ENCODE results near the gene UBE2A.

Gene UBE2A

DNA sequence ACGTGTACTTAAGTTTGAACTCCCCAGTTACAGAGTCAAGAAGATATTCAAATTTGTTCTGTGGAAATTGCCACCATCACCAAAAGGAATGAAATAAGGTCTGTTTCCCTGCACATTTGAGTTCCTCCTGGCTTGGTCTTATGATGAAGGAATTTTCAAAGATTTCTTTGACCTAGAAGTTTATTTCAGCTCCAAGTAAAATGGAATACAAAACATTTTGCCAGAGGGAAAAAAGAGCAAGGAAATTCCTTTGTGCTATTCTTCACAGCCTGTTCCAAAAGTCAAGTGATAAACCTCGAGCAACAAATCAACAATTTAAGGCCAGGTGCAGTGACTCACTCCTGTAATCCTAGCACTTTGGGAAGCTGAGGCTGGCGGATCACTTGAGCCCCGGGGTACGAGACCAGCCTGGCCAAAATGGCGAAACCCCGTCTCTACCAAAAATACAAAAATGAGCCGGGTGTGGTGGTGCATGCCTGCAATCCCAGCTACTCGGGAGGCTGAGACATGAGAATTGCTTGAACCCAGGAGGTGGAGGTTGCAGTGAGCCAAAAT lies 28.4 kb downstream of the UBE2A start:
- Mint-ChIP-seq H3K27me3 (no peaks in the 10 kb centered on the region), H3K9me3 (no peaks in the 10 kb centered on the region), H3K4me1 (peaks cover 26% of the 10 kb centered on the region), H3K27ac (no peak overlapping the region), H3K4me3 (no peak overlapping the region)
- ATAC-seq = no peak
- DNase-seq = no peak

DNA sequence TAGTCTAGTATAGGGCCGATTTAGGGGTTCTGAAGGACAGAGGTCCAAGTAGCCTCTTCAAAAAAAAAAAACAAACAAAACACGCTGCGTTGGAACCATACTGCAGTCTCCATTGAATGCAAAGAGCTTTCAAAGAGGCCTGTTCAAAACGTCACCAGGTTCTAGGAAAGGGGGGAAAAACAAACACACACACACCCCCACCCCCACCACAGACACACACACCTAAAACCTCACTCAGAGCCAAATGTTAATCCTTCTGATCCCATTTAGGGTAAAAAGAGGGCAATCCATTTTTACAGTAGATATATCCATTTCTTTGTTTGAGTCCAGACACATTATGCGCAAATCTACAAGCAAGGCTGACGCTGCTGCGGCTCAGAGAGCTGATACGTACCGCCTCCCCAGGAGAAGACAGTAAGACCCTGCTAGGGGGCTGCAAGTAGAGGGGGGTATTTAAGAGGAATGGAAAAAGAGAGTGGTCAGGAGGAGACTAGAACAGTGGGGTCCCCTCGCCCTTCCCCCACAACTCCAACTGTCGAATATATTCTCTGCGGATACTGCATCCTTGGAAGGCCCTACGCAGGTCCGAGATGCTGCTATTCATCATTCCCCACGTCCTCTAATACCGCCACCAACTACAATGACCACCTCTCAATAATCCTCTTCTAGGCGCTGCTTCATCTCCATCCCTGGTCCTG lies 30.6 kb downstream of the UBE2A start:
- no peak for DNase-seq
- Mint-ChIP-seq H3K27ac (peak overlapping the region; percentile 93), H3K27me3 (no peaks in the 10 kb centered on the region), H3K4me1 (peaks cover 26% of the 10 kb centered on the region), H3K9me3 (no peaks in the 10 kb centered on the region), H3K4me3 (peak overlapping the region; percentile 91 to 92)
- ATAC-seq = no peak

DNA sequence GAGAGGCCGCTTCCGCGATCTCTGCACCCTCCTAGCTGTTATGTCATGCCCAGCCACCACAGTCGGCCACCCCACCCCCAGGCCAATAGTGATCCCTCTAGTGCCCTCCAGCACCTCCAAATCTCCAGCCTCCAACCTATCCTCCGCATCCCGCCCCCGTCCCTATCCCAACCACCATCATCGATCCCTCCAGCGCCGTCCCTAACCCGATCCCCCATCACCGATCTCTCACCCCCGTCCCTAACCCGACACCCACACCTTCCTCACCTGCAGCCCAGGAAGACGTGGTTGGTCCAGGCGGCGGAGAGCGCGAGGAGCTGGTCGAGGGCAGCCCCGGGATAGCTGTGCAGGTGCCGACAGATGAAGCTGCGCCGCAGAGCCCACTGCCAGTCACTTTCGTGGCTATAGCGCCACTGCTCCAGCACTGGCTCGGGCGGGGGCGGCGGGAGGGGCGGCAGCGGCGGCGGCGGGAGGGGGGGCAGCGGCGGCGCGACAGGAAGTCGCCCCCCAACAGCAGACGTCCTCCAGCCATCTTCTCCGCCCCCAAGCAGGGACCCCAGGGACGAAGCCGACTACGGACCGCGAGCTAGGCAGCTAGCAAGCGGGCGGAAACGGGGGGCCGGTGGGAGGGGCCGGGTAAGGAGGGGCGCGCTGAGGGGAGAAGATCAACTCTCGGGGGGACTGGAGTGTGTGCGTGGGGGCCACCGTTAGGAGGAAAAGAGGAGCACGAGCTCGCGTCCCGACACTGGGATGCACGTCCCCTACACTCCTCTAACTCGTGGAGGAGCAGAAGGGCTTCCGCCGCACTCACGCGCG lies 31.3 kb downstream of the UBE2A start:
- Mint-ChIP-seq H3K4me1 (peaks cover 26% of the 10 kb centered on the region), H3K27ac (peak overlapping the region; percentile 97), H3K4me3 (peak overlapping the region; percentile 91 to 92), H3K27me3 (no peaks in the 10 kb centered on the region), H3K9me3 (no peaks in the 10 kb centered on the region)
- ATAC-seq (peak; percentile 74), DNase-seq (peak in 1 of 2 donors; percentile 45)

DNA sequence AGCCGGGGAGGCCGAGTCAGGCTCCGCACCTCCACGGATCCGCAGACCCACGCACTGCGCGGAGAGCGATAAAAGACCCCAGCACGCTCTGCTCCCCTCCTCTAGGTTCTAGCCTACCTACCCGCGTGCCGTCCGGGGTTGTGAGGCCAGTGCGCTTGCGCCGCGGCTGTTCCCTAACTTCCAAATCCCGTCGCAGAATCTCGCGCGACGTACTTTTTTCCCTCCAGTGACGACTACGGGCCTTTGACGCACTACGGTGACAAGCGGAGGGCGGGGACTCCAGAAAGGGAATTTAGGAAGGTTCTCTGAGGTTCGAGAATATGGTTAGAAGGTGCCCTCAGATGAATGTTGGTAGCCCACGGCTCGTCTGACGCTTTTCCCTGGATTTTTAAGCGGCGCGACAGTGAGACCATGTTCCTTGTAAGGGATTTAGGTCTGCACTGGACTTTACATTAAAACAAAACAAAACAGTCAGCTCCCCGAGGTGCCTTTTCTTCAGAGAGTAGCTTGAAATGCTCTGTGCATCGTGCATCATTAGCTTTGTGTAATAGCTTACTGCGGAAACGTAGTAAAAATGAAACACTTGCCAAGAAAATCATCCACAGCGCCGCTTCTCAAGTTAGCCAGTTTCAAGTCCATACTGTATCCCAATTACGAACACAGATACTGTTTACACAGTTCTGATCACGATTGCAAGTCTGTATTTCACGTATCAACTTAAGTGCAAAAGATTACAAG lies 32.1 kb downstream of the UBE2A start, which contains the start of gene NKRF:
TSS of gene NKRF (minus strand) at position 145 of the 738 bp plus-strand sequence.
- Mint-ChIP-seq H3K9me3 (no peaks in the 10 kb centered on the region), H3K4me1 (peaks cover 21% of the 10 kb centered on the region), H3K27ac (peak within 1 kb of the TSS; percentile 97), H3K4me3 (peak within 1 kb of the TSS; percentile 91 to 92), H3K27me3 (no peaks in the 10 kb centered on the region)
- DNase-seq (peak; percentile 81 to 90), ATAC-seq (peak; percentile 89)

DNA sequence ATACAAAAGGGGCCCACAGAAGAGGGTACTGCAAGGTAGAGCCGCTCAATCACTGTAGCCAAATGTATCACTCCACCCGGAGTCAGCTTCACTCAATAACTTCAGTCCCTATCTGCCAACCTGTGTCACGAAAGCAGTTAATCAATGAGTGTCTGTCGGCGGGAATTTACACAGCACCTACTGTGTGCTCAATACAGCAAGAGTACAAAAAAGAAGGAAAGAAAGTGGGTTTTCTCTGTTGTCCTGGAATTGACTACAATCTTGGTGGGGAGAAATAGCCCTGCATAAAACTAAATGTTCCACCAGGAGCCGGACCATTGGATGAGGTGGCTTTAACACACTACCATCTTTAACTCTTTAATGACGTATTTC lies 32.6 kb downstream of the UBE2A start:
- H3K27ac Mint-ChIP-seq = no peak overlapping the region
- DNase-seq (no peak), ATAC-seq (no peak)
- peaks cover 17% of the 10 kb centered on the region for H3K4me1 Mint-ChIP-seq
- no peaks in the 10 kb centered on the region for H3K9me3 Mint-ChIP-seq
- H3K4me3 Mint-ChIP-seq = peak overlapping the region; percentile 91 to 92
- H3K27me3 Mint-ChIP-seq = no peaks in the 10 kb centered on the region

DNA sequence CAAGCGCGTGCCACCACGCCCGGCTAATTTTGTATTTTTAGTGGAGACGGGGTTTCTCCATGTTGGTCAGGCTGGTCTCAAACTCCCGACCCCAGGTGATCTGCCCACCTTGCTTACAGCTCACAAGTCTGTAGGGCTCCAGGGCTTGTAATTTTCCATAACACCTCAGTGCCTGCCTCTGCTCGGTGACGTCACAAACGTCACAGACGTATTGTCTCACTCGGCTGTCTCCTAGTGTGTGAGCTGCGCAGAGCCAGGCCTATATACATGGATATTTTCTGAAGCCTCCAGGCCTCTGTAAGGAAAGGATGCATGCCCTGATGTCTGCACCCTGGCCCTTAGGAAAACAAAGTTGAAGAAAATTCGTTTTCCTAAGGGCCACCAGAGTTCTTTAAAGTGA lies 40.4 kb downstream of the UBE2A start:
- no peaks in the 10 kb centered on the region for H3K9me3 Mint-ChIP-seq
- DNase-seq (no peak), ATAC-seq (peak; percentile 27)
- no peaks in the 10 kb centered on the region for H3K27me3 Mint-ChIP-seq
- H3K27ac Mint-ChIP-seq = peak overlapping the region in 1 of 2 donors; percentile 19
- peaks cover 15% of the 10 kb centered on the region for H3K4me1 Mint-ChIP-seq
- no peak overlapping the region for H3K4me3 Mint-ChIP-seq

DNA sequence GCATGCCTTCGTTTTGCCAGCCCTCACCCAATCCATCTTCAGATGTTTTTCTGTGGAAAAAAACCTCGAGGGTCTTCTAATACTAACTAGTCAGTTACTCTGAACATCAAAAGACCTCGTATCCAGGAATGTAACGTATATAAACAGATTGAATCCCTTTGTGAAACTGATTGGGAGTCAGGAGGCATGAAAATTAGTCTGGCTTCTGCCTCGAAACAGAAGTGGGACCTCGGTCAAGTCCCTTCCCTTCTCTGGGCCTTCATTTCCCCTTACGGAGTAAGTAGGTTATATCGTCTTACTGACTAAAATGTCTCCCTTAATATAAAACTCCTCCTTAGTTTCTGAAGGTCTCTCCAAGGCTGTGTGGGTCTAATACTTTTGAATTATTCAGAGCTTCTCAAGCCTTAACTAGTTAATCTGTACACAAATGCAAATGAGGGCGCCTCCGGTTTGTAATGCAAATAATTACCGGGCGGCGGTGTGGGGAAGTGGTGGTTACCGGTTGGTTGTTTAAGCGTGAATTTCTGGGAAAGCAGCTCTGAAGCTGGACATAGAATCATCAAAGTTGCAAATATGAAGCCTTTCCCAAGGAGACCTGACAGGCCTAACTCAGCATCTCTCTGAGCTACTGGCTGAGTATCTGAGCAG lies 43.3 kb downstream of the UBE2A start:
- ATAC-seq (no peak), DNase-seq (no peak)
- Mint-ChIP-seq H3K27me3 (no peaks in the 10 kb centered on the region), H3K4me3 (no peak overlapping the region), H3K27ac (no peak overlapping the region), H3K9me3 (no peaks in the 10 kb centered on the region), H3K4me1 (peaks cover 18% of the 10 kb centered on the region)

DNA sequence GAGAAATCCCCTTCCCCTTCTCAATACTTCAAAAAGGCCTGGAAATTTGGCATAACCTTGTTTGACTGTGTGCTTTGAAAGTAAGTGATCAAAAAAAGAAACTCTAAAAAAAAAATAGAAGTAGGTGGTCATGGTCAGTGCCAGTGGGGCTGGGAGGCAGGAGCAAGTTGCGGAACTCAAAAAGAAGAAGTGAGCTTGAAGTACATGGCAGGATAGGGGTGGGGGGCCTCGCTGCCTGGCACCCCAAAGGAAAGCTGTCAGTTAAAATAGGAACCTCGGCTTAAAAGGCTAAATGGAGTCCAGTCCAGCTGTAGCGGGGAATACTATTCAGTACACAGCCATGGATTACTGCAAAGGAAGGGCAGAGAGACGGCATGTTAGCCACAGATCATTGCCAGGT lies 44.1 kb downstream of the UBE2A start:
- no peaks in the 10 kb centered on the region for H3K9me3 Mint-ChIP-seq
- peaks cover 18% of the 10 kb centered on the region for H3K4me1 Mint-ChIP-seq
- DNase-seq (no peak), ATAC-seq (no peak)
- H3K27ac Mint-ChIP-seq = peak overlapping the region in 1 of 2 donors; percentile 21
- no peaks in the 10 kb centered on the region for H3K27me3 Mint-ChIP-seq
- H3K4me3 Mint-ChIP-seq = no peak overlapping the region

DNA sequence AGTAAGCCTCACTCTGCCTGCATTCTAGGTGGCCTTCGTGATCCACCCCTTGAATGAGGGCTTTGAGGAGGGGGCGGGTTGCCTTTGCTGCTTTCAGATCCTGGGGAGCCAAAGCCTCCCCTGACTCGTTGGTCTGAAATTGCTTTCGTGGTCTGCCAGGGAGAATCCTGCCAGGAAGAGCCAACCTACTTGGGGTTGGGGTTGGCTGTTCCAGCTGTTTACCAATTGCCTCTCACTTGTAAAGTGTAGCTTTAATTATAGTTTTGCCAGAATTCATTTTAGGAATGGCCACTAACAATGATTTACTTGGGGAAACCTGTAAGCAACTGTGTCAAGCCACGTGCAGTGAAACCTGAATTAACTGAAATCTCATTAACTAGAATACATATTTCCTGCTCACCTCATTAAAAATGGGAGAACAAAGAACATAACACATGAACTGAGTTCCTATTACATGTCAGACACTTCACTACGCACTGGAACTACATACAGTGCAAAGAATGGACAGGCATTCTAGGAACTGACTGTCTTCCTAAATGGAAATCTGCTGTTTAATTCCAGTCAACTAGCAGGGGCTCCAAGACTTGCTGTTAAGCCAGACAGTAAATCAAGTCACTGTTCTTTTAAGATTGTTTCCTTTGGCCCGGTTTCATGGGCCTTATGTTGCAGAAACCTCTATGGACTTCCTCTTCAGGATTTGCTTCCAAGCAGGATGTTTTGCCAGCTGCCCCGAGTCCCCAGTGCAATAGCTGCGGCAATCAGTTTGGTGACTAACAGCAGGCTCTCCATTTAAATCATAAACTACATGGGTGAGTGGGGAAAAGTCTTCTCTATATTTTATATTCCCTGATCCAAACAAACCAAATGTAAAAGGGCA lies 48.2 kb downstream of the UBE2A start:
- H3K4me3 Mint-ChIP-seq = no peak overlapping the region
- H3K9me3 Mint-ChIP-seq = no peaks in the 10 kb centered on the region
- DNase-seq = no peak
- H3K27ac Mint-ChIP-seq = peak overlapping the region in 1 of 2 donors; percentile 27
- ATAC-seq = no peak
- H3K27me3 Mint-ChIP-seq = no peaks in the 10 kb centered on the region
- peaks cover 12% of the 10 kb centered on the region for H3K4me1 Mint-ChIP-seq

DNA sequence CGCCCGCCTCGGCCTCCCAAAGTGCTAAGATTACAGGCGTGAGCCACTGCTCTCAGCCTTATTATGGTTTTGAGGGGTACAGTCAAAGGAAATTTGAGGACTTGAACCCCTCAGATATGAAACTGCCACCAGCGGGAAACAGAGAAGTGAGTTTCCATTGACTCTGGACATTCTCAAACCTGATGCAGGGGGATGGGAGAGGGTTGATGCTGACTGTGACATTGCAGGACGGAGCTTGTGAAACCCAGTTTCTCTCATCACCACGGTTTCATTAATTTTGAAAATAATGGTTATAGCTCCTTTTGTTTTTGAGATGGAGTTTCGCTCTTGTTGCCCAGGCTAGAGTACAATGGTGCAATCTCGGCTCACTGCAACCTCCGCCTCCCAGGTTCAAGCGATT lies 50.1 kb downstream of the UBE2A start:
- H3K9me3 Mint-ChIP-seq = no peaks in the 10 kb centered on the region
- DNase-seq (no peak), ATAC-seq (no peak)
- no peaks in the 10 kb centered on the region for H3K27me3 Mint-ChIP-seq
- no peak overlapping the region for H3K4me3 Mint-ChIP-seq
- no peak overlapping the region for H3K27ac Mint-ChIP-seq
- H3K4me1 Mint-ChIP-seq = peaks cover 7% of the 10 kb centered on the region

DNA sequence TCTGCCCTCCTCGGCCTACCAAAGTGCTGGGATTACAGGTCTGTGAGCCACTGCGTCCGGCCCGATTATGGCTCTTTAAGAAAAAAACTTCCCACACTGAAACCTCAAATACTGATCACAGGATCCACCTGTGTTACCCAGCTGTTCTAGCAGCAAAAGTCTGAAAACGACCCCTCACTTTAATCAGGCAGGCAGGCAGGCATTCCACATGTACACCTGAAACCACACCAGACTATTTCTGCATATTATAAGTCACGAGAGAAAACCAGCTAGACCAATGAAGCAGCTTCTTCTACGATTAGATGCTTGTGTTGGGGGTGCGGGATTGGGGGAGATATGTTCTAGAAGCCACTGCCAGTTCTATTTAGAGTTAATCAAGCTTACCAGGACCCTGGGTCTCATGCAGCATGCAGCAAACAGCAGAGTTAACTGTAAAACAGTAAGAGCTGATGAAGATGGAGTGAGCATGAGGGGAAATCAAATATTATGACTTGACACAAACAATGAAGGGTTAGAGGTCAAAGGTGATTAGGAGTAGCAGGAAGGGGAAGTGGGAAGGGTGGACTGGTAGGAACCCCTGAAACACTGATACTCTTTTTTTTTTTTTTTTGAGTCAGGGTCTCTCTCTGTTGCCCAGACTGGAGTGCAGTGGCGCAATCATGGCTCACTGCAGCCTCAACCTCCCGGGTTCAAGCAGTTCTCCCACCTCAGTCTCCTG lies 50.7 kb downstream of the UBE2A start:
- Mint-ChIP-seq H3K4me1 (peaks cover under 1% of the 10 kb centered on the region), H3K4me3 (no peak overlapping the region), H3K27me3 (no peaks in the 10 kb centered on the region), H3K27ac (peak overlapping the region in 1 of 2 donors; percentile 80), H3K9me3 (no peaks in the 10 kb centered on the region)
- ATAC-seq (no peak), DNase-seq (no peak)

DNA sequence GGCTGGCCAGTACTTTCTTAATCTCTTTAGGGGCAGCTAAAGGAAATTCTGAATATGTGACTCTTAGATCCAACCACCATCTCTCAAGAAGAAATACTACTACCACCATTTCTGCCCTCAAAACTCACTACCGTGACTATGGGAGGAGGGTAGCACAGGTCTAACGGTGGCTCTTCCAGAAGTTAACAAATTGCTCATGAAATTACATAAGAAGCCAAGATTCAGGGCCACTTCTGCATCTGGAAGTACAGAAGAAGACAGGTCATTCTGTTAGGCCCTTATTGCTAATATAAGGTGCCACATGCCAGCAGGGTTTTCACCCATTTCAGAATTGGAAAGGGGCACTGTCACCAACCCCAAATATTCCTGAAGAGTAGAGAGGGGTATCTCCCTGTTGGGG lies 51.5 kb downstream of the UBE2A start:
- Mint-ChIP-seq H3K9me3 (no peaks in the 10 kb centered on the region), H3K27me3 (no peaks in the 10 kb centered on the region), H3K27ac (no peak overlapping the region), H3K4me3 (no peak overlapping the region), H3K4me1 (no peaks in the 10 kb centered on the region)
- ATAC-seq (no peak), DNase-seq (no peak)

All from stimulated activated naive CD8-positive, alpha-beta T cell treated with anti-CD3 and anti-CD28 coated beads, Interleukin-15, amount 100 ng/mL, for 72 hours (primary cell).